Measurements from ENCODE around the gene DENND4A. TPM values are rescaled to one million over a fixed set of nuclear protein-coding genes. Genes with fewer than 3 reads are reported as not detected.
A peak's percentile ranks its signal among the peaks of the same experiment; 100 is the strongest.

DENND4A gene
- total and polyA plus RNA-seq, 9 of the 15 experiments (the other 6 are each of a cell fraction or from before 2014, with no cell fraction given): 6.8 to 32.3 (median 19.9) TPM

DNA sequence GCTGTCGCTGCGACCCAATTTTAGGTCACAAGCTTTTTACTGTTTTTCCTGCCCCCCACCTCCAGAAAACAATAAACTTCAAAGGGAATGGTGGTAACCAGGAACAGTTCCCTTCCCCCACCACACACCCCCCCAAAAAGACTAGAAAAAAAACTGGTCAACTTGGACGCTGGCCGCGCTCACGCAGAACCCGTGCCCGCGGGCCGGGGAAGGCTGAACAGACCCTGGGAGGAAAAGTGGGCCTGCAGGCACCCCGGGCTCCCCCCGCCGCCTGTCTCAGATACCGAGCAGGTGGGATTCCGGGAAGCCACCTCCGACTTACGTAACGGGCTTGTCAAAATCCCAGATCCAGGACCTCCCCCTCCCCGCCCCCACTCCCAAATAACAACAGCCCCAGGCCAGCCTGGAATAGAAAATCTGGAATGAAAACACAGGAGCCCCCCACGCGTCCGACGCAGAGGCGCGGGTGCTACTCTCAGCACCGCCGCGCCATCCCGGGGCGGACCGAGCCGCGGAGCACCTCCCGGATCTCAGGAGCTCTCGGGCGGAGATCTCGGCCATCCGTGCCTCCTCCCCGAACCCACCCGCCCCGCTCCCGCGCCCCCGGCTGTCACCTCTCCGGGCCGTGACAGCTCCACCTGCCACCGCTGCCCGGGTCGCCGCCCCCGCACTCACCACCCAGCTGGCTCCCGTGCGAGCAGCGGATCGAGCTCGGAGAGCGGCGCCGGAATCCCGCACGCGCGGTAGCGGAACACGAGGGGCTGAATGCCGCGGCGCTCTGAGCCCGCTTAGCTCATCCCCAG, 557 bp downstream of the DENND4A start (continued):
- TF ChIP-seq, protein P1, sequence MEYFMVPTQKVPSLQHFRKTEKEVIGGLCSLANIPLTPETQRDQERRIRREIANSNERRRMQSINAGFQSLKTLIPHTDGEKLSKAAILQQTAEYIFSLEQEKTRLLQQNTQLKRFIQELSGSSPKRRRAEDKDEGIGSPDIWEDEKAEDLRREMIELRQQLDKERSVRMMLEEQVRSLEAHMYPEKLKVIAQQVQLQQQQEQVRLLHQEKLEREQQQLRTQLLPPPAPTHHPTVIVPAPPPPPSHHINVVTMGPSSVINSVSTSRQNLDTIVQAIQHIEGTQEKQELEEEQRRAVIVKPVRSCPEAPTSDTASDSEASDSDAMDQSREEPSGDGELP (CRISPR knock-in tag; IDR thresholded peaks at IDR 0.05; ENCODE audit: borderline replicate concordance): peak; percentile 71
- 0 out of 2 replicates have a peak, but pooled peaks have one; percentile 47 for TF ChIP-seq GABPA (tag; conservative IDR thresholded peaks at IDR 0.05; ENCODE audit: low read depth)
- TF ChIP-seq FOXM1 (IDR thresholded peaks at IDR 0.05; ENCODE audit: low read depth): peak; percentile 45; the same call in 1 of the 2 replicates
- TF ChIP-seq FOXM1 (CRISPR knock-in tag; IDR thresholded peaks at IDR 0.05; ENCODE audit: low read depth): no peak
- no peak for TF ChIP-seq SP2 (IDR thresholded peaks at IDR 0.05; ENCODE audit: extremely low read depth, low read depth, low read length, poor library complexity, severe bottlenecking)
- TF ChIP-seq CBX1 (IDR thresholded peaks at IDR 0.05; ENCODE audit: low read depth): peak; percentile 7; the same call in 1 of the 2 replicates
- TF ChIP-seq CREB3L1 (IDR thresholded peaks at IDR 0.05; ENCODE audit: borderline replicate concordance, low read depth): 0 out of 2 replicates have a peak, but pooled peaks have one; percentile 33
- TF ChIP-seq ZZZ3 (IDR thresholded peaks at IDR 0.05): no peak
- TF ChIP-seq ZKSCAN1 (IDR thresholded peaks at IDR 0.05; ENCODE audit: low read depth, low read length): no peak; the same call in 1 of the 2 replicates
- TF ChIP-seq, protein P2, sequence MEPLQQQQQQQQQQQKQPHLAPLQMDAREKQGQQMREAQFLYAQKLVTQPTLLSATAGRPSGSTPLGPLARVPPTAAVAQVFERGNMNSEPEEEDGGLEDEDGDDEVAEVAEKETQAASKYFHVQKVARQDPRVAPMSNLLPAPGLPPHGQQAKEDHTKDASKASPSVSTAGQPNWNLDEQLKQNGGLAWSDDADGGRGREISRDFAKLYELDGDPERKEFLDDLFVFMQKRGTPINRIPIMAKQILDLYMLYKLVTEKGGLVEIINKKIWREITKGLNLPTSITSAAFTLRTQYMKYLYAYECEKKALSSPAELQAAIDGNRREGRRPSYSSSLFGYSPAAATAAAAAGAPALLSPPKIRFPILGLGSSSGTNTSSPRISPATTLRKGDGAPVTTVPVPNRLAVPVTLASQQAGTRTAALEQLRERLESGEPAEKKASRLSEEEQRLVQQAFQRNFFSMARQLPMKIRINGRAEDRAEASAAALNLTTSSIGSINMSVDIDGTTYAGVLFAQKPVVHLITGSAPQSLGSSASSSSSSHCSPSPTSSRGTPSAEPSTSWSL (CRISPR knock-in tag; IDR thresholded peaks at IDR 0.05; ENCODE audit: borderline replicate concordance): no peak
- no peak for TF ChIP-seq DDX20 (tag; IDR thresholded peaks at IDR 0.05; ENCODE audit: low read depth)
- no peak for TF ChIP-seq ILF3 (IDR thresholded peaks at IDR 0.05; ENCODE audit: borderline replicate concordance)
- TF ChIP-seq PYGO2 (tag; IDR thresholded peaks at IDR 0.05): no peak
- TF ChIP-seq ZNF324 (CRISPR knock-in tag; IDR thresholded peaks at IDR 0.05): no peak
- no peak for TF ChIP-seq BRF1 (IDR thresholded peaks at IDR 0.05; ENCODE audit: borderline replicate concordance, extremely low read depth, insufficient read length)
- no peak for TF ChIP-seq THRB (CRISPR knock-in tag; conservative IDR thresholded peaks at IDR 0.05)
